ENCODE measurements around the gene F7. TPM values are rescaled to one million over a fixed set of nuclear protein-coding genes. Genes with fewer than 3 reads are reported as not detected.

Gene F7
- total RNA-seq, 3 donors from 2014 or later = 0.15 to 0.48 (median 0.33) TPM

GRCh38 chr13:113066746-113067145, 38.8 kb upstream of the F7 start:
- DNase-seq (ENCODE audit: low spot score in 2 of 2) = no peak
- intact Hi-C loops (cut with DNase I; ENCODE audit: low total_unique reads) = no loop called here
- no peak overlapping the region for H3K27ac ChIP-seq
- no peaks in the 10 kb centered on the region for H3K27me3 ChIP-seq
- H3K9me3 ChIP-seq = no peaks in the 10 kb centered on the region
- no peaks in the 10 kb centered on the region for H3K36me3 ChIP-seq
- no peak overlapping the region for H3K4me3 ChIP-seq
- H3K4me1 ChIP-seq = no peaks in the 10 kb centered on the region
- TF ChIP-seq CTCF (IDR thresholded peaks at IDR 0.05) (no peak), POLR2AphosphoS5 (IDR thresholded peaks at IDR 0.05) (no peak), POLR2A (IDR thresholded peaks at IDR 0.05) (no peak)

GRCh38 chr13:113069861-113070805, 35.5 kb upstream of the F7 start:
- Histone ChIP-seq H3K4me1 (no peaks in the 10 kb centered on the region), H3K27ac (no peak overlapping the region), H3K9me3 (no peaks in the 10 kb centered on the region), H3K36me3 (no peaks in the 10 kb centered on the region), H3K27me3 (no peaks in the 10 kb centered on the region), H3K4me3 (no peak overlapping the region)
- TF ChIP-seq POLR2AphosphoS5 (IDR thresholded peaks at IDR 0.05) (no peak), POLR2A (IDR thresholded peaks at IDR 0.05) (no peak), CTCF (IDR thresholded peaks at IDR 0.05) (no peak)
- DNase-seq (ENCODE audit: low spot score in 2 of 2) = no peak
- intact Hi-C loops (cut with DNase I; ENCODE audit: low total_unique reads) = no loop called here

- no peaks in the 10 kb centered on the region for H3K36me3 ChIP-seq
- no peaks in the 10 kb centered on the region for H3K9me3 ChIP-seq
- H3K4me3 ChIP-seq = no peak overlapping the region
- intact Hi-C loops (cut with DNase I; ENCODE audit: low total_unique reads) = no loop called here
- no peak for TF ChIP-seq CTCF (IDR thresholded peaks at IDR 0.05)
- TF ChIP-seq POLR2A (IDR thresholded peaks at IDR 0.05) = no peak
- H3K4me1 ChIP-seq = no peaks in the 10 kb centered on the region
- DNase-seq (ENCODE audit: low spot score in 2 of 2) = no peak
- no peaks in the 10 kb centered on the region for H3K27me3 ChIP-seq
- no peak overlapping the region for H3K27ac ChIP-seq
Observed at GRCh38 chr13:113070855-113071254, 34.7 kb upstream of the F7 start.

GRCh38 chr13:113072376-113072775, 33.2 kb upstream of the F7 start:
- Histone ChIP-seq H3K4me3 (no peak overlapping the region), H3K9me3 (no peaks in the 10 kb centered on the region), H3K27me3 (no peaks in the 10 kb centered on the region), H3K36me3 (no peaks in the 10 kb centered on the region), H3K27ac (no peak overlapping the region), H3K4me1 (no peaks in the 10 kb centered on the region)
- no peak for DNase-seq (ENCODE audit: low spot score in 2 of 2)
- intact Hi-C loops (cut with DNase I; ENCODE audit: low total_unique reads) = no loop called here
- no peak for TF ChIP-seq POLR2AphosphoS5 (IDR thresholded peaks at IDR 0.05)
- TF ChIP-seq CTCF (IDR thresholded peaks at IDR 0.05) = no peak
- no peak for TF ChIP-seq POLR2A (IDR thresholded peaks at IDR 0.05)

- intact Hi-C loops (cut with DNase I; ENCODE audit: low total_unique reads) = no loop called here
- no peak overlapping the region for H3K27ac ChIP-seq
- DNase-seq (ENCODE audit: low spot score in 2 of 2) = no peak
- TF ChIP-seq CTCF (IDR thresholded peaks at IDR 0.05) (no peak), POLR2AphosphoS5 (IDR thresholded peaks at IDR 0.05) (no peak), POLR2A (IDR thresholded peaks at IDR 0.05) (no peak)
- no peak overlapping the region for H3K4me3 ChIP-seq
- no peaks in the 10 kb centered on the region for H3K27me3 ChIP-seq
- no peaks in the 10 kb centered on the region for H3K9me3 ChIP-seq
- H3K4me1 ChIP-seq = no peaks in the 10 kb centered on the region
- no peaks in the 10 kb centered on the region for H3K36me3 ChIP-seq
Observed at GRCh38 chr13:113073942-113074341, 31.6 kb upstream of the F7 start.
